ENCODE data around the gene MRPS18B. TPM values are rescaled to one million over a fixed set of nuclear protein-coding genes. Genes with fewer than 3 reads are reported as not detected.
A peak's percentile ranks its signal among the peaks of the same experiment; 100 is the strongest.
"Not testable (repeated sequence)": the region's sequence is repeated elsewhere in the genome, so short reads cannot be mapped to it uniquely, and the experiment has no call there.

The MRPS18B gene
- total and polyA plus RNA-seq, 8 donors, result 36.6 to 54.7 (median 43.5) TPM

DNA sequence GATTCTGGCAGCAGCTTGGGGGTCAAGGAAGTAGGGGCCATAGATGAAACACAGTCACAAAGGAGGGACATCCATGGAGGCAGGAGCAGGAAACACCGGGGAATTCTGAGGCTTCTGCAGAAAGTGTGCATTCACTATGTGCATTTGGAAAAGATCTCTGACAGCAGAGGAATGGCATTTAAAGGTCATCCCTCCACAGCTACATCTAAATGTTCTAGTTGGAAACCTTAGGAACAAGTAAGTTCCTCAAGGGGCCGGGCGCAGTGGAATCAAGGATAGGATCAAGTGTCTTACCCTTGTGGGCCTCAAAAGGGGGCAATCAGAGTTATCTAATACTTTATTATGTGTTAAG is 38.1 kb downstream of the MRPS18B start:
- no peaks in the 10 kb centered on the region for H3K27me3 ChIP-seq
- H3K9me3 ChIP-seq, result no peaks in the 10 kb centered on the region
- H3K4me3 ChIP-seq, result no peak overlapping the region
- no peak for DNase-seq
- TF ChIP-seq, protein P1, sequence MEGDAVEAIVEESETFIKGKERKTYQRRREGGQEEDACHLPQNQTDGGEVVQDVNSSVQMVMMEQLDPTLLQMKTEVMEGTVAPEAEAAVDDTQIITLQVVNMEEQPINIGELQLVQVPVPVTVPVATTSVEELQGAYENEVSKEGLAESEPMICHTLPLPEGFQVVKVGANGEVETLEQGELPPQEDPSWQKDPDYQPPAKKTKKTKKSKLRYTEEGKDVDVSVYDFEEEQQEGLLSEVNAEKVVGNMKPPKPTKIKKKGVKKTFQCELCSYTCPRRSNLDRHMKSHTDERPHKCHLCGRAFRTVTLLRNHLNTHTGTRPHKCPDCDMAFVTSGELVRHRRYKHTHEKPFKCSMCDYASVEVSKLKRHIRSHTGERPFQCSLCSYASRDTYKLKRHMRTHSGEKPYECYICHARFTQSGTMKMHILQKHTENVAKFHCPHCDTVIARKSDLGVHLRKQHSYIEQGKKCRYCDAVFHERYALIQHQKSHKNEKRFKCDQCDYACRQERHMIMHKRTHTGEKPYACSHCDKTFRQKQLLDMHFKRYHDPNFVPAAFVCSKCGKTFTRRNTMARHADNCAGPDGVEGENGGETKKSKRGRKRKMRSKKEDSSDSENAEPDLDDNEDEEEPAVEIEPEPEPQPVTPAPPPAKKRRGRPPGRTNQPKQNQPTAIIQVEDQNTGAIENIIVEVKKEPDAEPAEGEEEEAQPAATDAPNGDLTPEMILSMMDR (IDR thresholded peaks at IDR 0.05), result no peak
- intact Hi-C loops (cut with DNase I), result no loop called here
- H3K4me1 ChIP-seq, result no peaks in the 10 kb centered on the region
- peaks cover 5 to 100% of the 10 kb centered on the region in 2 donors for H3K36me3 ChIP-seq
- no peak overlapping the region for H3K27ac ChIP-seq
- no peak for ATAC-seq

DNA sequence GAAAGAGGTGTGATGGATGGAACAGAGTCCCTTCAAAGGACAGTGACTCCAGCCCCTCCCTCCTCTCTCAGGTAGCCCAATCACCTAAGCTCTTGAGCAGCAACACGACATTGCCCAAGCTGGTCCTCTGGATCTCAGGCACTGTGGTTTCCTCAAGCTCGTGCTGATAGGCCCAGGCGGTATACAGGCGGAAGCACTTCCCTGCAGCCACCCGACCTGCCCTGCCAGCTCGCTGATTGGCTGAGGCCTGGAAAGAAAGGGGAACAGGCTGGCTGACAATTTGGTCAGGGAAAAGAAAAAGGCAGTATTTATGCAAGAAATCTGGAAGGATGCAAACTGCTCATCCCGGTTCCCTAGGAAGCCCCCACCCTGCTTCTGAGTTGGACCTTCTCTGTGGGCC is 38.9 kb downstream of the MRPS18B start:
- Histone ChIP-seq H3K27ac (no peak overlapping the region), H3K36me3 (peaks cover 5 to 100% of the 10 kb centered on the region in 2 donors), H3K9me3 (no peaks in the 10 kb centered on the region), H3K27me3 (no peaks in the 10 kb centered on the region), H3K4me1 (no peaks in the 10 kb centered on the region), H3K4me3 (no peak overlapping the region)
- DNase-seq, result peak in 1 of 4 donors; percentile 61
- TF ChIP-seq, protein P1 (IDR thresholded peaks at IDR 0.05), result no peak
- intact Hi-C loops (cut with DNase I), result no loop called here
- peak; percentile 32 for ATAC-seq

DNA sequence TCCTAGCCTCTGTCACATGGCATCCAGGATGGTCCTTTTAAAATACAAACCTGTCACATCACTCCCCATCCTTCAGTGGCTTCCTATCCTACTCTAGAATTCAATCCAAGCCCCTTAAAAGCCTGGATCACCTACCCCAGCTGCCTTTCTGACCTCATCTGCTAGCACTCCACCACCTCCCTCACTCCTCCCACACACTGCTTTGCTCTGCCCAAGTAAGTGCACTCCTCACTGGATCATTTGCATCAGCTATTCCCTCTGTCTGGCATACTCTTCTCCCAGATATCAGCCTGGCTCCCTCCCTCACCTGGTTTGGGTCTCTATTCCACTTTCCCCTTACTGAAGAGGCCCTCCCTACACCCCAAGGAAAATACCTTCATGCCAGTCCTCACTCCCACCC is 39.8 kb downstream of the MRPS18B start:
- Histone ChIP-seq H3K27ac (no peak overlapping the region), H3K27me3 (no peaks in the 10 kb centered on the region), H3K4me1 (no peaks in the 10 kb centered on the region), H3K36me3 (peaks cover 5 to 100% of the 10 kb centered on the region in 2 donors), H3K9me3 (no peaks in the 10 kb centered on the region), H3K4me3 (no peak overlapping the region)
- ATAC-seq, result no peak
- DNase-seq, result no peak
- TF ChIP-seq, protein P1 (IDR thresholded peaks at IDR 0.05), result no peak
- intact Hi-C loops (cut with DNase I), result no loop called here

DNA sequence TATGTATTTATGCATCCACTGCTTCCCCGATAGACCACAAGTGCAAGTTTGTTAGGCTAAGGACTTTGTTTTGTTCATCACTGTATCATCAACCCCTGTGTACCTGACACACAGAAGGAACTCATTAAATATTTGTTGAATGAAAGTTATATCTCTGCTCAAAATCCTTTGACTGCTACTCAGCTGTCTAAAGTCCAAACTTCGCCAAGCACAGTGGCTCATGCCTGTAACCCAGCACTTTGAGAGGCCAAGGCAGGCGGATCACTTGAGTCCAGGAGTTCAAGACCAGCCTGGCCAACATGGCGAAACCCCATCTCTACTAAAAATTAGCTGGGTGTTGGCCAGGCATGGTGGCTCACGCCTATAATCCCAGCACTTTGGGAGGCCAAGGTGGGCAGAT is 40.3 kb downstream of the MRPS18B start:
- H3K4me1 ChIP-seq; intact Hi-C loops (cut with DNase I); ATAC-seq; H3K27me3 ChIP-seq; H3K9me3 ChIP-seq; H3K27ac ChIP-seq; H3K4me3 ChIP-seq: not testable (repeated sequence)
- peak in 1 of 4 donors; percentile 7 for DNase-seq
- H3K36me3 ChIP-seq, result peaks cover 5 to 100% of the 10 kb centered on the region in 2 donors

DNA sequence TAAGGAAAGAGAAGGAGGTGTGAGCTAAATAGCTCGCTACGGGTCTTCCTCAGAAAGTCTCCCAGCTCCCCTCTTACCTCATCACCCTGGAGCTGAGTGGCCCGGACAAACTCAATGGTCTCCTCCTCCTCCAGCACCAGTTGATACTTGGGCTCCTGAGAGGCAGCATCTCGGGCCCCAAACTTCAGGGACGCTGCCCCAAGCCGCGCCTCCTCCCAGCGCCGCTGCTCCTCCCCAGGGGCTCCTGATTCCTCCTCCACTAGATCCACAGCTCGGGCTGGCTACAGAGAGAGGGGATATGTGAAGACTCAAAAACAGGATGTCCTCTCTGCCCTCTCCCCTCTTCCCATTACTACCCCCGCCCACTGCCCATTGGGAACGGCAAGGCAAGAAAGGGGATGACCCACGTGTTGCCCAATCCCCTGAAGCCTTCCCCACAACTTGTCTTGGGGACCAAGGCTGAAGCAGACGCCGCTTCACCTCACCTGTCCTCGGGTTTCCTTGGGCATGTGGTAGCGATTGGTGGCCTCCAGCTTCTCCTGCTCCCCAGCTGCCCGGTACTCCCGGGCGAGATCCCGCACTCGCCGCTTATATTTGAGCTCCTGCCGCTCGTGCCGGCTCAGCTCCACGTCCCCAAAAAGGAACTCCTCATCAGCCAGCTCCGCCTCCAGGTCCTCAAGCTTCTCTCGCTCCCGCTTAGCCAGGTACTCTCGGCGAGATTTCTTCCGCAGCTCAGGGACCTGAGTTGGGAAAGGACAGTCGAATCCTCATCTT is 47.5 kb downstream of the MRPS18B start:
- DNase-seq, result no peak
- H3K4me3 ChIP-seq, result no peak overlapping the region
- H3K4me1 ChIP-seq, result no peaks in the 10 kb centered on the region
- no peak for ATAC-seq
- H3K27ac ChIP-seq, result no peak overlapping the region
- intact Hi-C loops (cut with DNase I), result no loop called here
- TF ChIP-seq, protein P1 (IDR thresholded peaks at IDR 0.05), result no peak
- H3K36me3 ChIP-seq, result peaks cover 0 to 99% of the 10 kb centered on the region in 2 donors
- H3K9me3 ChIP-seq, result no peaks in the 10 kb centered on the region
- no peaks in the 10 kb centered on the region for H3K27me3 ChIP-seq

DNA sequence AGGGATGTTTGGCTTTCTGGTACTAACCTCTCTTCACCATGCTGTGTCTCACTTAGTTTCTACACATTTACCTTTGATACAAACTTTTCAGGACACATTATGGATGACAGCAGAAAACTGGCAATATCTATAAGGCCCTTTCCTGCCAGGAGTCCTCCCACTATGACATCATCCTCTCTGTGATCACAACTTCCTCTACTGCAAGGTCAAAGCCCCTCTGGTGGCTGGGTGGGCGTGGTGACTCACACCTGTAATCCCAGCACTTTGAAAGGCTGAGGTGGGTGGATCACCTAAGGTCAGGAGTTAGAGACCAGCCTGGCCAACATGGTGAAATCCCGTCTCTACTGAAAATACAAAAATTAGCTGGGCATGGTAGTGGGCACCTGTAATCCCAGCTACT is 48.7 kb downstream of the MRPS18B start:
- ATAC-seq; DNase-seq; H3K4me1 ChIP-seq; H3K27me3 ChIP-seq; H3K9me3 ChIP-seq; intact Hi-C loops (cut with DNase I); H3K4me3 ChIP-seq; H3K27ac ChIP-seq: not testable (repeated sequence)
- peaks cover 0 to 96% of the 10 kb centered on the region in 2 donors for H3K36me3 ChIP-seq
